Left ventricle myocardium inferior (tissue), 1 donor: Measurements from ENCODE around the gene SLC33A1. TPM values are rescaled to one million over a fixed set of nuclear protein-coding genes. Genes with fewer than 3 reads are reported as not detected.
"Not testable (repeated sequence)": the region's sequence is repeated elsewhere in the genome, so short reads cannot be mapped to it uniquely, and the experiment has no call there.

Source experiments
- DNase-seq: peaks from one replicate; pipeline ENCODE4 v3.0.0-alpha.2; 2020
- H3K27ac ChIP-seq: fragments of 200-600 bp; replicated peaks from 2 replicates; pipeline ENCODE4 v1.8.0; 2021
- H3K27me3 ChIP-seq: fragments of 200-600 bp; 2 replicates; pipeline ENCODE4 v1.8.0; 2021; ENCODE audit warnings: low read depth
- H3K36me3 ChIP-seq: fragments of 200-600 bp; 2 replicates; pipeline ENCODE4 v1.8.0; 2021
- H3K4me1 ChIP-seq: fragments of 200-600 bp; 2 replicates; pipeline ENCODE4 v1.8.0; 2021
- H3K4me3 ChIP-seq: fragments of 200-600 bp; 2 replicates; pipeline ENCODE4 v1.8.0; 2021; ENCODE audit warnings: mild to moderate bottlenecking, moderate library complexity
- H3K9me3 ChIP-seq: fragments of 200-600 bp; replicated peaks from 2 replicates; pipeline ENCODE4 v1.8.0; 2021
- intact Hi-C: fragments of 100-400 bp; cut with micrococcal nuclease; formaldehyde crosslinking; loops from one replicate; pipeline ENCODE4 v1.11.0; 2022
- total RNA-seq: library from RNA; stranded (reverse); fragmentation: NEBNext Ultra II Directional; extraction: Animal tissue kit (Norgen Biotek cat#: 25700); gene quantifications from one replicate; pipeline ENCODE4 v1.2.1, GENCODE V29; 2021
- TF ChIP-seq, protein P1 (sequence below): fragments of 200-600 bp; IDR thresholded peaks from 2 replicates; pipeline ENCODE4 v1.8.0; 2021; ENCODE audit warnings: antibody characterized with exemption, mild to moderate bottlenecking, borderline replicate concordance
- donor health status: DM: no; HTN: yes; CAD: no; lungs with severe emphysema.

SLC33A1 gene
- total RNA-seq, 1 donor from 2014 or later: 22.4 TPM

- Histone ChIP-seq H3K4me3 (no peak overlapping the region), H3K36me3 (peaks cover 9% of the 10 kb centered on the region), H3K4me1 (peaks cover 30% of the 10 kb centered on the region), H3K27ac (no peak overlapping the region), H3K27me3 (no peaks in the 10 kb centered on the region), H3K9me3 (no peaks in the 10 kb centered on the region)
- TF ChIP-seq, protein P1, sequence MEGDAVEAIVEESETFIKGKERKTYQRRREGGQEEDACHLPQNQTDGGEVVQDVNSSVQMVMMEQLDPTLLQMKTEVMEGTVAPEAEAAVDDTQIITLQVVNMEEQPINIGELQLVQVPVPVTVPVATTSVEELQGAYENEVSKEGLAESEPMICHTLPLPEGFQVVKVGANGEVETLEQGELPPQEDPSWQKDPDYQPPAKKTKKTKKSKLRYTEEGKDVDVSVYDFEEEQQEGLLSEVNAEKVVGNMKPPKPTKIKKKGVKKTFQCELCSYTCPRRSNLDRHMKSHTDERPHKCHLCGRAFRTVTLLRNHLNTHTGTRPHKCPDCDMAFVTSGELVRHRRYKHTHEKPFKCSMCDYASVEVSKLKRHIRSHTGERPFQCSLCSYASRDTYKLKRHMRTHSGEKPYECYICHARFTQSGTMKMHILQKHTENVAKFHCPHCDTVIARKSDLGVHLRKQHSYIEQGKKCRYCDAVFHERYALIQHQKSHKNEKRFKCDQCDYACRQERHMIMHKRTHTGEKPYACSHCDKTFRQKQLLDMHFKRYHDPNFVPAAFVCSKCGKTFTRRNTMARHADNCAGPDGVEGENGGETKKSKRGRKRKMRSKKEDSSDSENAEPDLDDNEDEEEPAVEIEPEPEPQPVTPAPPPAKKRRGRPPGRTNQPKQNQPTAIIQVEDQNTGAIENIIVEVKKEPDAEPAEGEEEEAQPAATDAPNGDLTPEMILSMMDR: no peak
- DNase-seq: no peak
- intact Hi-C loops: no loop called here
Measured at GRCh38 chr3:155843569-155843968, 10.7 kb downstream of the SLC33A1 start.

DNA sequence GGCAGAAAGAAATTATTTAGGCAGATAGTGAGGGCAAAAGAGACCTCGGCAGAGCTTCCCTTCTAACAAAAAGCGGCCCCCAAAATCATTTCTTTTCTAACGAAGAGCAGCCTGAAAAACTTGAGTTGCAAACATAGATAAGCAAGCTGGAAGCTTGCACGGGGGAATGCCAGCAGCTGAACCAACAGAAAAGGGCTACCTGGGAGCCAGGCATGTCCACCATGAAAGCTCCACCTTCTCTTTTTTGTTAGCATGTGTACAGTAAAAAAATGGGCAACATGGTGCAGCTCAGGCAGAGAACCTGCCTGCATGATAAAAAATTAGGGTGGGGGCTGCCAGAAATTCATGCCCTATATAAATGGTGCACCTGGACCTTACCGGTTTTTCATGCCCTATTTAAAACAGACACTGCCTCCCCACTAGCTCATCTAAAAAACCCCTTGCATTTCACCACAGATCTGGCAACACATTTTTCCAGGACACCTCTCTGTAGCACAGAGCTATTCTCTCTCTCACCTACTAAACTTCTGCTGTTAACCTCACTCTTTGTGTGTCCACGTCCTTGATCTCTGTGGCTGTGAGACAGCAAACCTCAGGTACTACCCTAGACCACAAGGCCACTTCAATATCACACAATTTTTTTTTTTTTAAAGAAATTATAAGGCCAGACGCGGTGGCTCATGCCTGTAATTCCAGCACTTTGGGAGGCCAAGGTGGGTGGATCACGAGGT, 18.7 kb downstream of the SLC33A1 start:
- Histone ChIP-seq H3K36me3 (peaks cover 29% of the 10 kb centered on the region), H3K4me1 (peaks cover 7% of the 10 kb centered on the region), H3K9me3 (no peaks in the 10 kb centered on the region), H3K4me3 (no peak overlapping the region), H3K27me3 (no peaks in the 10 kb centered on the region), H3K27ac (no peak overlapping the region)
- no peak for DNase-seq
- intact Hi-C loops: no loop called here
- TF ChIP-seq, protein P1: no peak

DNA sequence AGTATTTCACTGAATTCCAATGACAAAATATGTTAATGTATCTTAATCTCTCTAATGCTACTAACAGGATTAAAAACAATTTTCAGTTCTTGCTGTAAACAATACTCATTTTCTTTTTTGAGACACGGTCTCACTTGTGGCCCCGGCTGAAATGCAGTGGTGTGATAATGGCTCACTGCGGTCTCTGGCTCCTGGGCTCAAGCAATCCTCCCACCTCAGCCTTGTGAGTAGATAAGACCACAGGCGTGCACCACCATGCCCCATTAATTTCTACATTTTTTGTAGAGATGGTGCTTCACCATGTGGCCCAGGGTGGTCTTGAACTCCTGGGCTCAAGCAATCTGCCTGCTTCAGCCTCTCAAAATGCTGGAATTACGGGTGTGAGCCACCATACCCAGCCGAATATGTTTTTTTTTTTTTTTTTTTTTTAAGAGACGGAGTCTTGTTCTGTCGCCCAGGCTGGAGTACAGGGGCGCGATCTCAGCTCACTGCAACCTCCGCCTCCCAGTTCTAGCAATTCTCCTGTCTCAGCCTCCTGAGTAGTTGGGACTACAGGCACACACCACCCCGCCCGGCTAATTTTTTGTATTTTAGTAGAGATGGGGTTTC, 25.6 kb downstream of the SLC33A1 start:
- H3K27ac ChIP-seq, DNase-seq, H3K9me3 ChIP-seq, H3K27me3 ChIP-seq, H3K4me1 ChIP-seq, intact Hi-C loops, H3K4me3 ChIP-seq: not testable (repeated sequence)
- peaks cover 56% of the 10 kb centered on the region for H3K36me3 ChIP-seq

DNA sequence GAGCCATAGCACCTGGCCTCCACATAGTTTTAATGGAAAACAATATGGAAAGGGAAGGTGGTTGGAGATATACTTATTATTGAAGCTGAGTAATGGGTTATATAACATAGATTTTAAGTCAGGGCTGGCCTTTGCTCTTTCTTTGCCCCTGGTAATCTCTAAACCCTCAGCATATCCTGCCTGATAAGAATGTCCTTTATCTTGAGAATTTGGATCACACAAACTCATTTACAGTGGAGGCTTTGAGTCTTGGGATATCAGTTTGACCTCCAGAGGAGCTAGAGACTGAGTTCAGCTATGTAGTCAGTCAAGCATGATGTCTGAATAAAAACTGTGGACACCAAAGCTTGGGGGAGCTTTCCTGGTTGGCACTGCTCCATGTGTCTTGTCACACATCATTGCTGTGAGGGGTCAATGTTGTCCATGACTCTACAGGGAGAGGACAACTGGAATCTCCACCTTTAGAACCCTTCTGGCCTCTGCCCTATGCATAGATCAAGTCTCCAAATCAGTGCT, 39.1 kb downstream of the SLC33A1 start:
- DNase-seq: no peak
- Histone ChIP-seq H3K27ac (no peak overlapping the region), H3K36me3 (peaks cover 8% of the 10 kb centered on the region), H3K27me3 (no peaks in the 10 kb centered on the region), H3K4me1 (no peaks in the 10 kb centered on the region), H3K4me3 (no peak overlapping the region), H3K9me3 (no peaks in the 10 kb centered on the region)
- TF ChIP-seq, protein P1: no peak
- intact Hi-C loops: no loop called here

DNA sequence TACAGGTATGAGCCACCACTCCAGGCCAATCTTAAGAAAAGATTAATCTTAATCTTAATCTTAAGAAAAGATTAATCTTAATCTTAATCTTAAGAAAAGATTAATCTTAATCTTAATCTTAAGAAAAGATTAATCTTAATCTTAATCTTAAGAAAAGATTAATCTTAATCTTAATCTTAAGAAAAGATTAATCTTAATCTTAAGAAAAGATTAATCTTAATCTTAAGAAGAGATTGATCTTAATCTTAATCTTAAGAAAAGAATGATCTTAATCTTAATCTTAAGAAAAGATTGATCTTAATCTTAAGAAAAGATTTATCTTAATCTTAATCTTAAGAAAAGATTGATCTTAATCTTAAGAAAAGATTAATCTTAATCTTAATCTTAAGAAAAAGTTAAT, 41.0 kb downstream of the SLC33A1 start:
- H3K4me1 ChIP-seq, H3K27me3 ChIP-seq, H3K27ac ChIP-seq, DNase-seq, H3K9me3 ChIP-seq, H3K4me3 ChIP-seq, H3K36me3 ChIP-seq, intact Hi-C loops: not testable (repeated sequence)

DNA sequence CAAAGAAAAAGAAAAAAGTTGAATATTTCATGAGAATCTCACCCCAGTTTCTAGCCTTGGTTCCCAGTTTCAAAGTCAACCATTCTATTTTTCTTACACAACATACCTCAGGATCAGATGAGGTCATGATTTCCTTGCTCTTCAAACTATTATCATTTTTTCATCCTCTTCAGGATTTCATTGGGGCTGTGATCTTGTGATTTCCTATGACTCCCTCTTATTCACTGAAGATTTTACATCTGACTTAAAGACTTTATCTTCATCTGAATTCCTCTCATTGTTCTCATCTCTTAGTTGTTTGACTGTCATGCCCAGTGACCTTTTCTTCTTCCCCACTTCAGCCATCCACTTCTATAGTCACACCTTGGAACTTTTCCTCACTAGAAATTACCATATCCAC, 45.0 kb downstream of the SLC33A1 start:
- Histone ChIP-seq H3K27ac (no peak overlapping the region), H3K36me3 (no peaks in the 10 kb centered on the region), H3K9me3 (no peaks in the 10 kb centered on the region), H3K4me1 (peaks cover 24% of the 10 kb centered on the region), H3K27me3 (no peaks in the 10 kb centered on the region), H3K4me3 (no peak overlapping the region)
- TF ChIP-seq, protein P1: no peak
- no peak for DNase-seq
- intact Hi-C loops: no loop called here
